Caco-2 (cell line): ENCODE results near the gene ERC2. TPM values are rescaled to one million over a fixed set of nuclear protein-coding genes. Genes with fewer than 3 reads are reported as not detected.

Source experiments
- BruUV-seq: library from RNA; stranded (reverse); fragments of 400-500 nt; replicated peaks from 2 replicates; lab custom pipeline; 2021; lab: Mats Ljungman, UMichigan
- CTCF ChIA-PET: fragments of 300-600 bp; sonication (Branson Sonifier 250); formaldehyde crosslinking; loops from one replicate; lab custom pipeline; 2022; ENCODE audit warnings: antibody characterized with exemption; lab: Charles Lee
- POLR2A ChIA-PET: fragments of 300-600 bp; sonication (Branson Sonifier 250); formaldehyde crosslinking; loops from one replicate; lab custom pipeline; 2022; ENCODE audit warnings: antibody characterized with exemption; lab: Charles Lee
- DNase-seq, 2 experiments: peaks; one replicate each; pipeline versions ENCODE4 v3.0.0 to v3.0.0-alpha.2; 2020 to 2022
- H3K27me3 ChIP-seq: replicated peaks from 2 replicates; pipeline ENCODE4 v1.6.0; 2011; ENCODE audit warnings: low read length; ENCODE audit not compliant: control insufficient read depth, insufficient read depth
- H3K36me3 ChIP-seq: 2 replicates; pipeline ENCODE4 v1.5.1; 2011; ENCODE audit warnings: low read length; ENCODE audit not compliant: control insufficient read depth, insufficient read depth
- H3K4me1 ChIP-seq: fragments of 250-450 bp; sonication (Bioruptor Pico); 2 replicates; pipeline ENCODE4 v1.5.1; 2020; ENCODE audit warnings: mild to moderate bottlenecking
- H3K4me3 ChIP-seq: 2 replicates; pipeline ENCODE4 v1.5.1; 2011; ENCODE audit warnings: low read depth, mild to moderate bottlenecking, control low read depth, low read length
- H3K9me3 ChIP-seq: fragments of 250-450 bp; sonication (Bioruptor Pico); 2 replicates; pipeline ENCODE4 v1.5.1; 2020; ENCODE audit warnings: mild to moderate bottlenecking, moderate library complexity
- H3K27ac Mint-ChIP-seq: one replicate; pipeline ENCODE4 v1.8.0; 2022; ENCODE audit warnings: mixed read lengths; ENCODE audit not compliant: unreplicated experiment
- H3K27me3 Mint-ChIP-seq: one replicate; pipeline ENCODE4 v1.8.0; 2022; ENCODE audit warnings: mixed read lengths; ENCODE audit not compliant: insufficient read depth, unreplicated experiment
- H3K36me3 Mint-ChIP-seq: one replicate; pipeline ENCODE4 v1.8.0; 2022; ENCODE audit warnings: mild to moderate bottlenecking, mixed read lengths; ENCODE audit not compliant: insufficient read depth, unreplicated experiment
- H3K4me1 Mint-ChIP-seq: one replicate; pipeline ENCODE4 v1.8.0; 2022; ENCODE audit warnings: low read depth, mixed read lengths; ENCODE audit not compliant: unreplicated experiment
- H3K4me3 Mint-ChIP-seq: one replicate; pipeline ENCODE4 v1.8.0; 2022; ENCODE audit warnings: mild to moderate bottlenecking, moderate library complexity, mixed read lengths; ENCODE audit not compliant: unreplicated experiment
- H3K9me3 Mint-ChIP-seq: one replicate; pipeline ENCODE4 v1.8.0; 2022; ENCODE audit warnings: mixed read lengths; ENCODE audit not compliant: unreplicated experiment
- CTCF ChIP-seq, 2 experiments: fragments of 200-600 bp in 1 of 2; IDR thresholded peaks; 1 replicate in 1 of 2; 2 replicates in 1 of 2; pipeline versions ENCODE4 v1.5.1 to v1.8.0; 2011 to 2022; ENCODE audit warnings: antibody characterized with exemption in 1 of 2, control low read depth in 1 of 2, inconsistent platforms in 1 of 2, low read depth in 1 of 2, low read length in 1 of 2, mild to moderate bottlenecking in 1 of 2, moderate library complexity in 1 of 2; ENCODE audit not compliant: insufficient read depth in 1 of 2, severe bottlenecking in 1 of 2, unreplicated experiment in 1 of 2
- intact Hi-C: fragments of 100-400 bp; cut with micrococcal nuclease; formaldehyde crosslinking; loops from one replicate; pipeline ENCODE4 v1.10.0; 2022; ENCODE audit not compliant: unreplicated experiment
- total RNA-seq: library from RNA; stranded (reverse); gene quantifications from 2 replicates; pipeline ENCODE4 v1.2.3, GENCODE V29; 2022

The ERC2 gene
- total RNA-seq, 1 experiment from 2014 or later, result 0.54 TPM

- no peak for TF ChIP-seq CTCF (IDR thresholded peaks at IDR 0.05; ENCODE audit: insufficient read depth in 1 of 2, low read depth in 1 of 2, low read length in 1 of 2, severe bottlenecking in 1 of 2, unreplicated experiment in 1 of 2)
- BruUV-seq, result no TSS peak
- Histone ChIP-seq H3K36me3 (no peaks in the 10 kb centered on the region), H3K9me3 (no peaks in the 10 kb centered on the region), H3K4me3 (no peak overlapping the region), H3K4me1 (no peaks in the 10 kb centered on the region), H3K27me3 (no peaks in the 10 kb centered on the region)
- DNase-seq, result no peak
- POLR2A ChIA-PET, result no interaction called here
- Mint-ChIP-seq H3K4me1 (no peaks in the 10 kb centered on the region), H3K27me3 (no peaks in the 10 kb centered on the region), H3K27ac (no peak overlapping the region), H3K36me3 (no peaks in the 10 kb centered on the region), H3K9me3 (no peaks in the 10 kb centered on the region), H3K4me3 (no peak overlapping the region)
- CTCF ChIA-PET, result no interaction called here
- intact Hi-C loops, result no loop called here
Measured at GRCh38 chr3:55545995-55546394, 922.3 kb downstream of the ERC2 start.

- Mint-ChIP-seq H3K27me3 (no peaks in the 10 kb centered on the region), H3K36me3 (no peaks in the 10 kb centered on the region), H3K4me3 (no peak overlapping the region), H3K9me3 (no peaks in the 10 kb centered on the region), H3K4me1 (no peaks in the 10 kb centered on the region), H3K27ac (no peak overlapping the region)
- ChIA-PET CTCF (no interaction called here), POLR2A (no interaction called here)
- Histone ChIP-seq H3K4me3 (no peak overlapping the region), H3K9me3 (no peaks in the 10 kb centered on the region), H3K36me3 (no peaks in the 10 kb centered on the region), H3K27me3 (no peaks in the 10 kb centered on the region), H3K4me1 (no peaks in the 10 kb centered on the region)
- BruUV-seq, result no TSS peak
- intact Hi-C loops, result no loop called here
- no peak for DNase-seq
- TF ChIP-seq CTCF (IDR thresholded peaks at IDR 0.05; ENCODE audit: insufficient read depth in 1 of 2, low read depth in 1 of 2, low read length in 1 of 2, severe bottlenecking in 1 of 2, unreplicated experiment in 1 of 2), result no peak
Measured at GRCh38 chr3:55544219-55544618, 924.0 kb downstream of the ERC2 start.

GRCh38 chr3:55543181-55543614 is 925.1 kb downstream of the ERC2 start:
- intact Hi-C loops, result no loop called here
- no peaks in the 10 kb centered on the region for H3K36me3 ChIP-seq
- ChIA-PET CTCF (no interaction called here), POLR2A (no interaction called here)
- Mint-ChIP-seq H3K9me3 (no peaks in the 10 kb centered on the region), H3K4me3 (no peak overlapping the region), H3K27ac (no peak overlapping the region), H3K4me1 (no peaks in the 10 kb centered on the region), H3K36me3 (no peaks in the 10 kb centered on the region), H3K27me3 (no peaks in the 10 kb centered on the region)
- no peak overlapping the region for H3K4me3 ChIP-seq
- DNase-seq, result no peak
- no TSS peak for BruUV-seq
- no peaks in the 10 kb centered on the region for H3K4me1 ChIP-seq
- no peaks in the 10 kb centered on the region for H3K27me3 ChIP-seq
- TF ChIP-seq CTCF (IDR thresholded peaks at IDR 0.05; ENCODE audit: insufficient read depth in 1 of 2, low read depth in 1 of 2, low read length in 1 of 2, severe bottlenecking in 1 of 2, unreplicated experiment in 1 of 2), result no peak
- H3K9me3 ChIP-seq, result no peaks in the 10 kb centered on the region
